BJ (cell line): ENCODE results near the gene PLCXD1. TPM values are rescaled to one million over a fixed set of nuclear protein-coding genes. Genes with fewer than 3 reads are reported as not detected.

Experiments used
- CTCF ChIA-PET: fragments of 350-600 bp; formaldehyde crosslinking; extraction: SDS; loops from one replicate; lab custom pipeline; 2021; ENCODE audit warnings: antibody characterized with exemption, inconsistent platforms; lab: Yijun Ruan, JAX
- POLR2A ChIA-PET: fragments of 300-600 bp; sonication (Branson Sonifier 250); formaldehyde crosslinking; extraction: SDS; loops from one replicate; lab custom pipeline; 2021; ENCODE audit warnings: antibody characterized with exemption; lab: Charles Lee
- DNase-seq: peaks from one replicate; pipeline ENCODE4 v3.0.0-alpha.2; 2011; ENCODE audit warnings: low read depth
- H3K27me3 ChIP-seq: 2 replicates; pipeline ENCODE4 v1.6.0; 2011; ENCODE audit warnings: low read length; ENCODE audit not compliant: control insufficient read depth, insufficient read depth
- H3K36me3 ChIP-seq: 2 replicates; pipeline ENCODE4 v1.5.1; 2011; ENCODE audit warnings: low read length; ENCODE audit not compliant: control insufficient read depth, insufficient read depth
- H3K4me3 ChIP-seq: 2 replicates; pipeline ENCODE4 v1.5.1; 2011; ENCODE audit warnings: low read depth, mild to moderate bottlenecking, control low read depth, low read length
- polyA plus RNA-seq: library from polyadenylated mRNA; depleted of rRNA; stranded (reverse); fragments of >200 nt; gene quantifications from 2 replicates; pipeline ENCODE4 v1.2.3, GENCODE V29; 2011
- TF ChIP-seq, protein P1 (sequence below): IDR thresholded peaks from 2 replicates; pipeline ENCODE4 v1.5.1; 2011; ENCODE audit warnings: low read depth, mild to moderate bottlenecking, control low read depth, inconsistent platforms, low read length, moderate library complexity; ENCODE audit not compliant: insufficient read depth

Gene PLCXD1
- polyA plus RNA-seq, 1 experiment = 6.4 TPM

DNA sequence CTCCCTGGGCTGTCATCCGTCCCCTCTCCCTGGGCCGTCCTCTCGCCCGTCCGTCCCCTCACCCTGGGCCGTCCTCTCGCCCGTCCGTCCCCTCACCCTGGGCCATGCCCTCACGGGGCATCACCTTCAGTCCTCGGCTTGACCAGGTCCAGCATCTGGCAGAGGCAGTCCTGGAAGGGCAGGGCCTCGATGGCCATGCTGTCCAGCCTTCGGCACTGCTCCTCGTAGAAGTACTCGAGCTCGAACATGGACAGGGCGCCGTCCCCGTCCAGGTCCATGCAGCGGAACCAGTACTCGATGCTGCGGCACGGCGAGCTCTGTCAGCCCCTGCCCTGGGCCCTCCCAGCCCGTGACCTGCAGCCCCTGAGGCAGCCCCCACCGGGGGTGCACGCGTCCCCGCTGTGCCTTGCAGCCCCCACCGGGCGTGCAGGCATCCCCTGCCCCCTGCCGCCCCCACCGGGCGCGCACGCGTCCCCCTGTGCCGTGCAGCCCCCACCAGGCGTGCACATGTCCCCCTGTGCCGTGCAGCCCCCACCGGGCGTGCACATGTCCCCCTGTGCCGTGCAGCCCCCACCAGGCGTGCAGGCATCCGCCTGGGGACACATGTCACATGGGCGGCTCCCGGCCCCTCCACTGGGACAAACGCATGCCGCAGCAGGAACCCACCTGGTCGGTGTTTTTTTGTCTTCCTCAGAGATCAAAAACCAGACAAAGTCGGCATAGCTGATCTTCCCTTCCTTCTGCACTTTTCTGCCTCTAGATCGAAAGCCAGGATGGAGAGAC lies 59.7 kb downstream of the PLCXD1 start:
- no peak for DNase-seq
- H3K36me3 ChIP-seq = peaks cover 3% of the 10 kb centered on the region
- no peak overlapping the region for H3K4me3 ChIP-seq
- H3K27me3 ChIP-seq = no peaks in the 10 kb centered on the region
- CTCF ChIA-PET = no interaction called here
- TF ChIP-seq, protein P1, sequence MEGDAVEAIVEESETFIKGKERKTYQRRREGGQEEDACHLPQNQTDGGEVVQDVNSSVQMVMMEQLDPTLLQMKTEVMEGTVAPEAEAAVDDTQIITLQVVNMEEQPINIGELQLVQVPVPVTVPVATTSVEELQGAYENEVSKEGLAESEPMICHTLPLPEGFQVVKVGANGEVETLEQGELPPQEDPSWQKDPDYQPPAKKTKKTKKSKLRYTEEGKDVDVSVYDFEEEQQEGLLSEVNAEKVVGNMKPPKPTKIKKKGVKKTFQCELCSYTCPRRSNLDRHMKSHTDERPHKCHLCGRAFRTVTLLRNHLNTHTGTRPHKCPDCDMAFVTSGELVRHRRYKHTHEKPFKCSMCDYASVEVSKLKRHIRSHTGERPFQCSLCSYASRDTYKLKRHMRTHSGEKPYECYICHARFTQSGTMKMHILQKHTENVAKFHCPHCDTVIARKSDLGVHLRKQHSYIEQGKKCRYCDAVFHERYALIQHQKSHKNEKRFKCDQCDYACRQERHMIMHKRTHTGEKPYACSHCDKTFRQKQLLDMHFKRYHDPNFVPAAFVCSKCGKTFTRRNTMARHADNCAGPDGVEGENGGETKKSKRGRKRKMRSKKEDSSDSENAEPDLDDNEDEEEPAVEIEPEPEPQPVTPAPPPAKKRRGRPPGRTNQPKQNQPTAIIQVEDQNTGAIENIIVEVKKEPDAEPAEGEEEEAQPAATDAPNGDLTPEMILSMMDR = no peak
- POLR2A ChIA-PET = no interaction called here

DNA sequence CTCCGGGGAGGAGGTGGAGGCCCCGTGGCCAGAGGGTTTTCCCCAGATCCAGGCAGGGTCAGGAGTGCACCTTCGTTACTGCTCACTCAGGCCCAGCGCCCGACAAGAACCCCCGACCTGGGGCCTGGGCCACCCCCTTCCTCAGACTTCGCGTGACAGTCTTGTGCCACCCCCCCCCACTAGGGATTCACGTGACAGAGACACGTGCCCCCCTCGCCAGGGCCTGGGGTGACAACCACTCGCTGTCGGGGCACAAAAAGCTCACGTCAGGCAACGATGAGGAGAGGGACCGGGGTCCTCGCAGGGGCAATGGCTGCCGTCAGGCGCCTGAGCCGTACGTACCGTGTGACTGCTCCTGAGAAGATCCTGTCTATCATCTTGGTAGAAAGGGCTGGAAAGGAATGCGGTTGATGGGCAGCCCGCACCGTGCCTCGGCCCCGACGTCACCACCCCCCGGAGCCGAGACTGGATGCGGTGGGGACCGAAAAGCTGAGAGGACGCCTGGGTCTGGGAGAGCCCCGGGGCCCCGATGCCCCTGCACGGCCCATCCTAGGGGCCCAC lies 60.4 kb downstream of the PLCXD1 start:
- ChIA-PET POLR2A (no interaction called here), CTCF (no interaction called here)
- peaks cover 3% of the 10 kb centered on the region for H3K36me3 ChIP-seq
- H3K4me3 ChIP-seq = no peak overlapping the region
- H3K27me3 ChIP-seq = no peaks in the 10 kb centered on the region
- TF ChIP-seq, protein P1 = no peak
- DNase-seq = no peak

DNA sequence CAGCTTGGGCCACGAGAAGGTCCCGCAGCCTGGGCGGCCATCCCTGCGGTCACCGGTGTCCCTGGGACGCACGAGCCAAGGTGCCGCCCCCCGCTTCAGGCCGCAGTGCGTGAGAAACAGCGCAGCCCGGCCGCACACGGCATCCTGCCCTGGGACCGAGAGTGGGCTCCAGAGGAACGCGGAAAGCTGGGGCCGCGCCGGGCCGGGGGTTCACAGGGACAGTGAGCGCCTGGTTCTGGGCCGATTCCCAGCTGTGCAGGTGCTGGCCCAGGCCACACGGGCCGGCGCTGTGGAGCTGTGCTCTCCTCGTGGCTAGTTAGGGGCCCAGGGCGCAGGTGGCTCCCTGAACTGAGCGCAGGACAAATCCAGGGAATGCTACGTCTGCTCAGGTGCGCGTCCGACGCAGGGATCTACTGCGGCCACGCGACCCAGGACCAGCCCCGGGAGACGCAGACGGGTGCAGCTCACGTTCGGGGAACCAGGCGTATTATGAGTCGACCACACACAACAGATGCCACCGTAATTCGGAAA lies 63.3 kb downstream of the PLCXD1 start:
- DNase-seq = no peak
- TF ChIP-seq, protein P1 = no peak
- CTCF ChIA-PET = no interaction called here
- H3K27me3 ChIP-seq = no peaks in the 10 kb centered on the region
- peaks cover 1% of the 10 kb centered on the region for H3K36me3 ChIP-seq
- H3K4me3 ChIP-seq = no peak overlapping the region
- POLR2A ChIA-PET = no interaction called here

DNA sequence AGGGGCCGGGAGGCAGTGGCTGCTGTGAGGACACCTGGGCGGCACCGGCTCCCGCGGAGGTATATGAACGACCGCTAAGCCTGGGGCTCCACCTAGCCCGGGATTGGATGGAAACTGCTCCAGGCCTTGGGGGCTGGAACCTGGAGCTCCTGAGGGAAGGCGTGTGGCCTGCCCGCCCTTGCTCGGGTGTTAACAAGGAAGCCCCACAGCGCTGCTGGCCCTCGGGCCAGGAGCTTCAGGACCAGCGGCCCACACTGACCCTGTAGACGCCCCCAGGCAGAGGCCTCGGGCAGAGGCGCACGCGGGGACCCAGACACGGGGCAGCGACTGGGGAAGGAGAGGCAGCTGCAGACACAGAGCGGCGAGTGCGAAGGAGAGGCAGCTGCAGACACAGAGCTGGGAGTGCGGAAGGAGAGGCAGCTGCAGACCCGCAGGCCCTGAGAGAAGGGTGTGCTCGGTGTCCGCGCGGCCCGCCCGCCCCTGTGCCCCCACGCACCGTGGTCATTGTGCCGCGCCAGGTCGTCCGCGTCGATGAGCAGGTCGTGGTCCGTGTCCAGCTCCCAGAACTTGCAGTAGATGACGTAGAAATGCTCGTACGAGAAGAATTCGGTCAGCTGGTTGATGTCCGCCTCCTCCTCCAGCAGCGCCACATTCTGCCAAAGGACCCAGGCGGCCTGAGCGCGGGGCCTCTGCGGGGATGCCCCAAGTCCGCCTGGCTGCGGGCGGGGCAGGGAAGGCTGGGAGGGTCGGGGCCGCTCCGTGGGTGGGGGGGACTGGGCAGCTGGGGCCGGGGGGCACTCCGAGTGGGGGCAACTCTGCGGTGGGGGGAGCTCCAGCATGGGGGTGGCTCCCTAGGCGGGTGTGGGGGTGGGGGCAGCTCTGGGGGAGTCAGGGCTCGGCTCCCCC lies 64.1 kb downstream of the PLCXD1 start:
- Histone ChIP-seq H3K4me3 (no peak overlapping the region), H3K36me3 (peaks cover 1% of the 10 kb centered on the region), H3K27me3 (no peaks in the 10 kb centered on the region)
- TF ChIP-seq, protein P1 = no peak
- POLR2A ChIA-PET = no interaction called here
- CTCF ChIA-PET = no interaction called here
- no peak for DNase-seq
